ENCODE measurements around the gene GSK3A.

GRCh38 chr19:42230571-42230970 lies 11.8 kb downstream of the GSK3A start:
- no peak for TF ChIP-seq POLR2A (IDR thresholded peaks at IDR 0.05)
- TF ChIP-seq, protein P1, sequence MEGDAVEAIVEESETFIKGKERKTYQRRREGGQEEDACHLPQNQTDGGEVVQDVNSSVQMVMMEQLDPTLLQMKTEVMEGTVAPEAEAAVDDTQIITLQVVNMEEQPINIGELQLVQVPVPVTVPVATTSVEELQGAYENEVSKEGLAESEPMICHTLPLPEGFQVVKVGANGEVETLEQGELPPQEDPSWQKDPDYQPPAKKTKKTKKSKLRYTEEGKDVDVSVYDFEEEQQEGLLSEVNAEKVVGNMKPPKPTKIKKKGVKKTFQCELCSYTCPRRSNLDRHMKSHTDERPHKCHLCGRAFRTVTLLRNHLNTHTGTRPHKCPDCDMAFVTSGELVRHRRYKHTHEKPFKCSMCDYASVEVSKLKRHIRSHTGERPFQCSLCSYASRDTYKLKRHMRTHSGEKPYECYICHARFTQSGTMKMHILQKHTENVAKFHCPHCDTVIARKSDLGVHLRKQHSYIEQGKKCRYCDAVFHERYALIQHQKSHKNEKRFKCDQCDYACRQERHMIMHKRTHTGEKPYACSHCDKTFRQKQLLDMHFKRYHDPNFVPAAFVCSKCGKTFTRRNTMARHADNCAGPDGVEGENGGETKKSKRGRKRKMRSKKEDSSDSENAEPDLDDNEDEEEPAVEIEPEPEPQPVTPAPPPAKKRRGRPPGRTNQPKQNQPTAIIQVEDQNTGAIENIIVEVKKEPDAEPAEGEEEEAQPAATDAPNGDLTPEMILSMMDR (IDR thresholded peaks at IDR 0.05) = no peak
